Sigmoid colon (tissue), 4 donors: ENCODE results near the gene ANGPT4.

Experiments used
- CTCF ChIP-seq, 4 experiments: fragments of 450-650 bp in 3 of 4; fragments of 200-600 bp in 1 of 4; IDR thresholded peaks; one replicate each; pipeline ENCODE4 v1.5.1; 2016 to 2019; ENCODE audit warnings: antibody characterized with exemption in 4 of 4, mild to moderate bottlenecking in 3 of 4, moderate library complexity in 2 of 4
- POLR2A ChIP-seq, 2 donors: fragments of 450-650 bp; IDR thresholded peaks; one replicate each; pipeline ENCODE4 v1.6.1; 2016; ENCODE audit warnings: antibody characterized with exemption in 2 of 2, mild to moderate bottlenecking in 2 of 2, moderate library complexity in 2 of 2
- POLR2AphosphoS5 ChIP-seq, 4 donors: sonication (generic); formaldehyde crosslinking; IDR thresholded peaks; one replicate each; pipeline ENCODE4 v1.6.1; 2017; ENCODE audit warnings: antibody characterized with exemption in 4 of 4

DNA sequence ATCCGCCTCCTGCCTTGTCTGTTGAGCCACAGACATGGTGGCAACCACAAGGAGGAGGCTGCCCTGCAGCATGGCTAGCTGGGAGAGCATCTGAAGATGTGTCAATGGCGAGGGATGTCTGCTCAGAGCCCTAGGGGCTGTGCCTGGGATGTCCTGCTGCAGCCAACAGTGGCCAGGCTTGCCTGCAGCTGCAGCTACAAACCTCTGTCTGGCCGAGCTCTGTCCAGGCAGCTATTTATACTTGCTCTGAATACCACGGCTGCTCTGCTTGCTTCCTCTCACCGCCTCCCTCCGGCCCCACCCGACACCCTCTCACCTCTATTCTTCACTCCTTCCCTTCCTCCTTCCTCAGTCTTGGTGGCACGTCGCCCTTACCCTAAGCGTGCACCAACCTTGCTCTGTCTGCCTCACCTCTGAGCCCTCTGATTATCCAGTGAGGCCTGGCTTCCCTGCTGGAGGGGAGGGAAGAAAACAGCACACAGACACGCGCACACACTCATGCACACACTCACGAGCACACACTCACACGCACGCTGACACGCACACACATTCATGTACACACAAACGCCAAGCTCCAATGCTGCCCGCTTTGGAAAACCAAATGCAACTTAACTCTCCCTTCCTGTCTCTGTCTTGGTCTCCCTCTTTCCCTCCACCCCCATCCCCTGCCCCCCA is at the start of gene ANGPT4:
- TF ChIP-seq POLR2AphosphoS5 (IDR thresholded peaks at IDR 0.05) (no peak), CTCF (IDR thresholded peaks at IDR 0.05) (no peak), POLR2A (IDR thresholded peaks at IDR 0.05) (no peak)
